Stimulated activated CD8-positive, alpha-beta memory T cell treated with anti-CD3 and anti-CD28 coated beads, Interleukin-12 subunit alpha, Interleukin-12 subunit beta, amount 100 ng/mL, for 24 hours (primary cell): ENCODE data around the gene RASGRF1.

Experiments used
- DNase-seq: peaks from one replicate; pipeline ENCODE4 v3.0.0-alpha.2; 2020; ENCODE audit errors: extremely low read depth

The RASGRF1 gene

DNA sequence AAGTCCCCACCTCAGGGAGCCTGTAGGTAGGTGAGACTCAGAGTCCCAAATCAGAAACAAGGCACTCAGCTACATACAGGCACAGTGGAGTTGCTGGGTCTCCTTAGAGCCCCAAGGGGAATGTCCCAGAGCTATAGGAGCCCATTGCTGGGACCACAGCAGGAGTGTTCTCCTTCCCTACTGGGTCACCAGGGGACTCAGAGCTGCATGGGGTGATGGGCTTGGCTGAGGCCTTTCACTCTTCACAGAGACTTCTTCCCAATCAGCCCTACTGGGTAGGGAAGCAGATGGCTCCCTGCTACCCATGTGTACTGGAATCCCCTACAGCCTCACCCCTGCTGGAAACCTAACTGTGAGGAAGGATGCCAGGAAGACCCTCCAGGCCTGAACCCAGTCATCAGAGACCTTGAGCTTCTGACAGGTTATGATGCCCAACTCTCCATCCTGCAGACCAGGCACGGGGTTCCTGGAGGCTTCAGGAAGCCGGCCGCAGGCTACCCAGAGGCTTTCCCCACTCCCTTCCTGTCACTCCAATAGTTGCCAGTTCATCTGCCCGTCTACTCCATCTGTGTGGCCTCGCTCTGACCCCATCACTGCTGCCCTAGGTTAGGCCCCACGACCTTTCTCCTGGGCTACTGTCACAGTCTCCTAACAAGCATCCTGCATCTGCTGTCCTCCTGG, 24.0 kb downstream of the RASGRF1 start:
- no peak for DNase-seq

DNA sequence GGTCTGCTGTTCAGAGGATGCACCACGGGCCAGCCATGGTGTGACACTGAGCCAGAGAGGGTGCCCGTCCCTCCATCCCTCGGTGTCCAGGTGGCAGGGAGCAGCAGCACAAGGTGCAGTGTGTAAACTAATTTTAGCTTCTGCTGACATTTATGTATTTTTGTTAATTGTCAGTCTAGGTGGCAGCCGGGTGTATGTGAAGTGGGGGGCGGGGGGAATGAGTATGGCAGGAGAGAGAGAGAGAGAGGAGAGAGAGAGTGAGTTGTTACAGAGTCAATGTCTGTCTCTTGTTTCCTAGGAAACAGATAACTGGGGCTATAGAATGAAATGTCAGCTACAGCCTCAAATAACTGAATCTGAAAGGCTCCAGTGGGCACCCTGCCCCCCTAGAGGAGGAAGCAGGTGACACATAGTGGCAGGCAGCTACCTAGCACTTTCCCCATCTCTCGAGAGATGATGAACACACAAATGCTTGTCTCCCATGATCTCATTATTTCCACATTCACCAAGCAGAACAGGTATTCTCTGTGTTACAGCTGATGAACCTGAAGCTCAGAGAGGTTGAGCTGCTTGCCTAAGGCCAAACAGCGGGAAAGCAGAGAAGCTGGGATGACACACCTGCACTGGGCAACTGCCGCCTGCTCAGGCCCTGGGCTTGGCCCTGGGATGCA, 24.7 kb downstream of the RASGRF1 start:
- DNase-seq, result no peak

DNA sequence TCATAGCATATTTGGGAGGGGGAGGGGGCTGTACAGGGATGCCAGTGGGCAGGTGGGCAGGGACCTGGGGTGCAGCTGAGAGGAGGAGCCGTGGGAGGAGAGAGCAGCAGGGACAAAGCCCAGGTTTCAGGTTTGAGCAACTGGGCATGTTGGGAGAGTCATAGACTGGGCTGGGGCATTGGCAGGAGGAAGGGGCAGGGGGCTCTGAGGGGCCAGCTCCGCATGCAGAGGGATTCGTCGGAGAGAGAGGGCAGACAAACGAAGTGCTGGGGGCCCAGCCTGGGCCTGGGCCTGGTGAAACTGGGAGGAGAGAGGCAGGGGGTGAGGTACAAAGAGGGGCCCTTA, 25.2 kb downstream of the RASGRF1 start:
- no peak for DNase-seq

DNA sequence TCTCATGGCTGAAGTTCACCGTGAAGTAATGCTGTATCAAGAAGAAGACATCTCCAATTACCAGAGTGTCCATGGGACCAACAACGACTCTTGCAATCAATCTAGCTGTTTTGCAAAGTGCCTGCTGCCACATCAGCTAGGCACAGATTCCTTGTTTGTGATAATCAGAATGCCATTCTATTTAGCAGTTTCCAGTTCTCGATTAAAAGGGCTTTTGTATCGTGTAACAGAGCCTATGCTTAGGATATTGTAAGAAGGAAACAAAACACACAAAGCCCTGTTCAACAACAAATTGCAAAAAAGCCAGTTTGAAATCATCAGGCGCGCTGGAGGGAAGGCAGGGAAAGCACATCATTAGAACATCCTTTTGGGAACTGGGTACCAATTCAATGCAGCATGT, 26.1 kb downstream of the RASGRF1 start:
- no peak for DNase-seq

- DNase-seq, result no peak
These were observed 30.4 kb downstream of the RASGRF1 start for GRCh38 chr15:79060175-79060574.

GRCh38 chr15:79059081-79059572, 31.5 kb downstream of the RASGRF1 start:
- no peak for DNase-seq

DNA sequence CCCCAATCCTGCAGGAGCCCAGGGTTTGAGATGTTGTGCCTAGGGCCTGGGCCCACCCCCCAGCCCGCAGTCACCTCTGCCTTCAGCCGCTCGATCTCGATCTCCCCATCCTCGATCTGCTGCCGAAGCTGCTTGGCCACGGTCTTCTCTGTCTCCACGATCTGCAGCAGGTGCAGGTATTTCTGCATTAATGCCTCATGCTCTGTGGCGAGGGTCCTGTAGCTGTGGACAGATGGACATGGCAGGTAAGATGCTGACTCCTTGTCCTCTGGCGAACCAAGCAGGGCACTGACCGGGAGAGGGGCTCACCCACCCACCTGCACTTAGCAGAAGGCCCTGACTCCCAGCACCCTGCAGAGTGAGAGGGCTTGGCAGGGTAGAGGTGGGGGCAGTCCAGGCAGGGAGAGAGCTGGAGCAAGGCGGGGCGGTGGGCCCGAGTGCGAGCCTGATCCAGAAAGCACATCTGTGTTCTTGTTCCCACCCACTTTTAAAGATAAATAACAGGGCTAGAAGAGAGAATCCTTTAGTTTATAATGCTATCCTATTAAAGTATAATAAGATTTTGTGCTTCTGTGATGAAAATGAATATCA, 32.2 kb downstream of the RASGRF1 start:
- DNase-seq, result no peak

GRCh38 chr15:79057050-79057449, 33.5 kb downstream of the RASGRF1 start:
- no peak for DNase-seq

- no peak for DNase-seq
These were observed 36.2 kb downstream of the RASGRF1 start for GRCh38 chr15:79054350-79054749.

- no peak for DNase-seq
These were observed 36.7 kb downstream of the RASGRF1 start for GRCh38 chr15:79053894-79054293.

DNA sequence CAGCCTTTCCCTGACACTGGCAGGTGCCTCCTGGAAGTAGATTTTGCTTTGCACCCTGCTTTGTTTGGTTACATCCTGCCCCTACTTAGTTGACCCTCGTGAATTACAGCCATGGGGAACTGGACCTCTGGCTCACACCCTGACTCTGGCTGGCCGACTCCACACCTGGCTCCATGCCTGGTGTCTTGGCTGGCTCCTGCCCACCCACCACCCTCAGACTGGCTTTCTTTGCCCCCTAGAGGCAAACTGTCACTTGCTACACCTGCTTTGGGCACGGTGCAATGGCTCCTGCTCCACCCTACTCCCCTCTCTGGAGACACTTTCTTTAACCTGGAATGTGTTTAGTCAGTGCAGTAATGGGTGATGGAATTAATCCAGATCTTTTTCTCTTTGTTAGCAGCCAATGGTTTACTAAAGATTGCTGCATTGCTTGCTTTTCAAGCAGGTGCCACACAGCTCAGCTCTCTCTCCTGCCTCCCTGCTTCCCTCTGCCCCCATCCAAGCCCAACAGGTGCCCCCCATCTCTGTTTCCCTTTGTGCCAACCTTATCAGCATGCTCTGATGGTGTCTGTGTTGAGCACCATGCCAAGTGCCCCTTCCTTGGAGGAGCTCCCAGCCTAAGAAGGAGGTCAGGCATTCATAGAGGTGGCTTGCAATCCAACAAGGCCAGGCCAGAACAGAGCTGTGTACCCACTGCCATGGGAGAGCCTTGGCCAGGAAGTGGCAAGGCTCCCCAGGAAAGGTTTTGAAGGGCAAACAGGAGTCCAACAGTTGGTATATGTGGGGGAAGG, 38.4 kb downstream of the RASGRF1 start:
- DNase-seq, result no peak

DNA sequence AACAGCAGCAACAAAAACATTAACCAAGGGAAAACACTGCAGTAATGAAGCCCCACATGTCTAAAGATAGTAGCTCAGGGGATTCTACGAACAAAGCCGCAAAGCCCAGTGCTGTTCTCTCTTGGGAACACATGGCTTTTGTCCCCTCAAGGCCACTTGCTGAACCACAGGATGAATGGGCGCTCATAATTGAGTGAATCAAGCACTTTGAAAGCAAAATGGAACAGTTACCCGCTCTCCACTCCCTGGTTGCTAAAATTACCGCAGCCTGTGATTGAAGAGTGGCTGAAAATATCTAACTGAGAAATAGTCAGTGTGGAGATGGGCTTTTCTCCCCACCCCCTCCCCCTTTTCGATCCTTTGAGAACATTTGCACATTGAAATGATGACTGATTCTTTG, 39.6 kb downstream of the RASGRF1 start:
- no peak for DNase-seq

- no peak for DNase-seq
These were observed 40.2 kb downstream of the RASGRF1 start for GRCh38 chr15:79050341-79050740.

DNA sequence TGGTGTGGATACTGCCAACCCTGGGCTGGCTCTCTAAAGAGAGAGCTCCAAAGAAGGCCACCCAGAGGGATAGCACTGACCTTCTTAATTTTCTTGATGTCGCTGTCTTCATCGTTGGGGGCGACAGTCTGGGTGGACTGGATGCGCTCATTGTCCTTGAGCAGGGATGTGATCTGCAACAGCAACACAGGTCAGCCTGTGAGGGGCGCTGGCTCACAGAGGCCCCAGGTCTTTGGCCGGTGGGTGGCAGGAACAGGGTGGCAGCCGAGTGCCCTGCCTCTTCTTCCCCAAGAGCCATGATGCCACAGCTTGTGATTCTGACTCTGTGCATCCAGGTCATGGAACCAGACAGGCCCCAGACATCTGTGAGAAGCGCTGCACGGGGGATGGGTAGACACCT, 41.2 kb downstream of the RASGRF1 start:
- no peak for DNase-seq

GRCh38 chr15:79047676-79048439, 42.7 kb downstream of the RASGRF1 start:
- DNase-seq, result no peak

DNA sequence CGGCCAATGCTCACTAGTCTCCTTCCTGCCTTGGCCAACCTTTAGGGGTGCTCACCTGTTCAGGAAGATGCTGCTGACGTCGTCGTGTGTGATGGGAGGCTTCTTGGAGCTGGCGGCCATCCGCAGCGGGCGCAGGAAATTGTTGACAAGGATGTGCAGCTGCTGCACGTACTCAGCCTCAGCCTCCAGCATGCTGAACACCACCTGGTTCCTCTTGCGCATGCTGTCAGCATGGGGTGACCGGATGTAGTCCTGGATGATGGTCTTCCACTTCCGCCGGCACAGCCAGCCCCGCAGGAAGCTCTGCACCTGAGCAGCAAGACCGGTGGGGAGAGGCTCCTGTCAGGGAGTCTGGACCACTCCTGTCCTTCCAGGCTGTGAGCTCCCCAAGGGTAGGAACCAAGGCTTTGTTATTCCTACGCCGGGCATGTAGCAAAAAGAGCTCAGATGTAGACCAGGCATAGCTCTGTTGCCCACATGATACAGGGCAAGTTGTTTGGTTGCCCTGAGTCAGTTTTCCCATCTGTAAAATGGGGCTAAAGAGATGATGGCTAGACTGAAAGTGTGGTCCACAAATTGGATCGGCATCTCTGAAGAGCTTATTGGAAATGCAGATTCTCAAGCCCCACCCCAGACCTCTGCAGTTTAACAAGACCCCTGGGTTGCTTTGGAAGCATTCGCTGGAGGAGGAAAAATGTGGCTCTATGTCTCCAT, 43.7 kb downstream of the RASGRF1 start:
- no peak for DNase-seq

DNA sequence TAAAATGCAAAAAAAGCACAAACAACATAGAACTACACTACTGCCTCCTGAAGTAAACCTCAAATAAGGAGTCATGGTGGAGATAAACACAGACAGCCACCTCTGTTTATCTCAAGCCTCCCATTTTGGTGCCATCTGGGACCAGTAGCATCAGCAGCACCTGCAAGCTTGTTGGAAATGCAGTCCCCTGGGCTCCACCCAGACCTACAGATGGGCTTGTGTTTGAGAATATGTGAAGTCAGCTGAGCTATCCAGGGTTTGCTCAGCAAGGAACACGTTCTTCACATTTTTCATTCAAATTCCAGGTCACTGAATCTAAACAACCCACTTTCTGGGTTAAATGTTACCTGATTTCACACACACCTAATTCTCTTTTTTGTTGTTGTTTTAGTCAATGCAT, 45.5 kb downstream of the RASGRF1 start:
- DNase-seq, result no peak

DNA sequence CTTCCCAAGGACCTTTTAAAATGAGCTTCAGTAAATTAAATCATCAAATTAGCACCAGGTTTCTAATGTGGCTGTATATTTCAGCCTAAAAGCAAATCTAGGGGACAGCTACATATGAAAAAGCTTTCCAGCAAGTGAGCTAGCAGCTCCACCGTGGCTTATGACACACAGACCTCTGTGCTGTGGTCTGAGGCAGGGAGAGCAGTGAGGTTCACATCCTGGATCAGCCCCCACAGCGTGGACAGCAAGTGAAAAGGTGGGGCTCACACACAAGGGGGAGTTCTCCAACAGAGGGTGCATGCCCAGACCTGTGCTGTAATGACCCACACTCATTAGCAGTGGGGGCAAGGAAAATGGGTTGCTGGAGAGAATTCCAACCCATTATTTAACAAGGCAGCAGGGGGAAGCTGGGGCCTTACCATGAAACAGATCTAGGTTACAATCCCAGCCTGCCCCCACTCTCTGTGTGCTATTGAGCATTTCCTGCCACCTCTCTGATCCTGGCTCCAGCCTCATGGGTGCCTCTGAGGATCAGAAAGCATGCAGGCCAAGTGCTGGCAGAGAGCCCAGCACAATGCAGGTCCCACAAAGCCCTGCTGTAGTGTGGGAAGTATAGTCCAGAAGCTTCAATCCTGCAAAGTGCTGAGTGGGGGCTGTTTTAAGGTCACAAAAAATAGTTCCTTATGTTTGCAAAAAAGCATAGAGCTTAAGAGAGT, 48.2 kb downstream of the RASGRF1 start:
- no peak for DNase-seq

- no peak for DNase-seq
These were observed 48.9 kb downstream of the RASGRF1 start for GRCh38 chr15:79041601-79042168.

DNA sequence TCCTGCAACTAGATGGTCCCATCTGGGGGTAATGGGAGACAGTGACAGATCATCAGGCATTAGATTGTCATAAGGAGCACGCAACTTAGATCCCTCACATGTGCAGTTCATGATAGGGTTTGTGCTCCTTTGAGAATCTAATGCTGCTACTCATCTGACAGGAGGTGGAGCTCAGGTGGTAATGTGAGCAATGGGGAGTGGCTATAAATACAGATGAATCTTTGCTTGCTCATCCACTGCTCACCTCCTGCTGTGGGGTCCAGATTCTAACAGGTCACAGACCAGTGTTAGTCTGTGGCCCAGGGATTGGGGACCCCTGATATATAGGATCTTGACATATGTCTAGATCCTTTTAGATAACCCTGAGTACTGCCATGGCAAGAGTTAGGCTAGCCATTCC, 52.7 kb downstream of the RASGRF1 start:
- DNase-seq, result no peak
